ENCODE data around the gene MRNIP.

MRNIP gene

DNA sequence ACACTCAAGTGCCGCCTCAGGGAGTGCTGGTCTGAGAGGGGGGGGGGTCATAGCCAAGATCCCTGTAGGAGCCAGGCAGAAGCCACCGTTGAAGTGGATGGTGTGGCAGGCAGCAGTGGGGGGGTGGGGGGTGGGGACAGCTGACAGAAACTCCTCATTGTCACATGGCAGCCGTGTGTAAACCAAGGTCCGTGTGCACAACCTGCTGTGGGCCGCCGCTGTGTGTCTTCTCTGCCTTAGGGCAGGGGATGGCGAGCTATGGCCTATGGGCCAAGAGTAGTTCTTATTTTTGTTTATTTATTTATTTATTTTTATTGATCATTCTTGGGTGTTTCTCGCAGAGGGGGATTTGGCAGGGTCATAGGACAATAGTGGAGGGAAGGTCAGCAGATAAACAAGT lies 24.5 kb downstream of the MRNIP start:
- TF ChIP-seq, protein P1, sequence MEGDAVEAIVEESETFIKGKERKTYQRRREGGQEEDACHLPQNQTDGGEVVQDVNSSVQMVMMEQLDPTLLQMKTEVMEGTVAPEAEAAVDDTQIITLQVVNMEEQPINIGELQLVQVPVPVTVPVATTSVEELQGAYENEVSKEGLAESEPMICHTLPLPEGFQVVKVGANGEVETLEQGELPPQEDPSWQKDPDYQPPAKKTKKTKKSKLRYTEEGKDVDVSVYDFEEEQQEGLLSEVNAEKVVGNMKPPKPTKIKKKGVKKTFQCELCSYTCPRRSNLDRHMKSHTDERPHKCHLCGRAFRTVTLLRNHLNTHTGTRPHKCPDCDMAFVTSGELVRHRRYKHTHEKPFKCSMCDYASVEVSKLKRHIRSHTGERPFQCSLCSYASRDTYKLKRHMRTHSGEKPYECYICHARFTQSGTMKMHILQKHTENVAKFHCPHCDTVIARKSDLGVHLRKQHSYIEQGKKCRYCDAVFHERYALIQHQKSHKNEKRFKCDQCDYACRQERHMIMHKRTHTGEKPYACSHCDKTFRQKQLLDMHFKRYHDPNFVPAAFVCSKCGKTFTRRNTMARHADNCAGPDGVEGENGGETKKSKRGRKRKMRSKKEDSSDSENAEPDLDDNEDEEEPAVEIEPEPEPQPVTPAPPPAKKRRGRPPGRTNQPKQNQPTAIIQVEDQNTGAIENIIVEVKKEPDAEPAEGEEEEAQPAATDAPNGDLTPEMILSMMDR (conservative IDR thresholded peaks at IDR 0.05), result no peak
- no peak overlapping the region for H3K27ac ChIP-seq

DNA sequence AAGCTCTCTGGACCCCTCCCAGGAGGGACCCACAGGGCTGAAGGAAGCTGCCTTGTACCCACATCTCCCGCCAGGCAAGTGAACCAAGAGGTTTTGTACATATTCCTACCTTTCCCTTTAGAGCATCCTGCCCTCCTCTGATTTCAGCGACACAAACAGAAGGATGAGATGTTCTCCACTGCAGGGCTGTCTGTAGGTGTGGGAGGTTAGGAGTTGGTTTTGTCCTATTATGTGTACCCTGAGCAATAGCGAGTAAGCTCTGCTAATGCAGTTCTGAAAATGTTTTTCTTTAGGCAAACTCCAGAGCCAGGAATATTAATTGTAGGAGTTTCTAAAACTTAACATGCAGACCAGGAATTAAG lies 24.9 kb downstream of the MRNIP start:
- TF ChIP-seq, protein P1 (conservative IDR thresholded peaks at IDR 0.05), result no peak
- H3K27ac ChIP-seq, result no peak overlapping the region

DNA sequence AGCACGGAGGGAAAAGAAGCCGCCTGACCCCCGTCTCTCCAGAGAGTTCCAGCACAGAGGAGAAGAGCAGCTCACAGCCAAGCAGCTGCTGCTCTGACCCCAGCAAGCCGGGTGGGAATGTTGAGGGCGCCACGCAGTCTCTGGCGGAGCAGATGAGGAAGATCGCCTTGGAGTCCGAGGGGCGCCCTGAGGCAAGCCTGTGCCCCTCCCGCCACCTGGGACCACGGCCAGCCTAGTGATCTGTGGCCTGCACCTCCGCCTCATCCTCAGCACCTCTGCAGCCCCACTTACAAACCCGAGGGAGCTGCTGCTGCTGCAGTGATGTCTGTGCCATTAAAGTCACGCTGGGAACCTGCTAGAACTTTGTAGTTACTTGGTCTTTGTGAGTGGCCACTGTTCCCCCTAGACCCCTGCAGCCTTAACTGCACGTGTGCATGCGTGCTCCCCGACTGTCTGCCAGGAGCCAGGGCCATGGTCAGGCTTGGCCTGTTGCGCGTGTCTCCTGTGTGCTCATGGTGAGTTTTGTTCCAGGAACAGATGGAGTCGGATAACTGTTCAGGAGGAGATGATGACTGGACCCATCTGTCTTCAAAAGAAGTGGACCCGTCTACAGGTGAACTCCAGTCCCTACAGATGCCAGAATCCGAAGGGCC lies 25.4 kb downstream of the MRNIP start:
- TF ChIP-seq, protein P1 (conservative IDR thresholded peaks at IDR 0.05), result no peak
- no peak overlapping the region for H3K27ac ChIP-seq

DNA sequence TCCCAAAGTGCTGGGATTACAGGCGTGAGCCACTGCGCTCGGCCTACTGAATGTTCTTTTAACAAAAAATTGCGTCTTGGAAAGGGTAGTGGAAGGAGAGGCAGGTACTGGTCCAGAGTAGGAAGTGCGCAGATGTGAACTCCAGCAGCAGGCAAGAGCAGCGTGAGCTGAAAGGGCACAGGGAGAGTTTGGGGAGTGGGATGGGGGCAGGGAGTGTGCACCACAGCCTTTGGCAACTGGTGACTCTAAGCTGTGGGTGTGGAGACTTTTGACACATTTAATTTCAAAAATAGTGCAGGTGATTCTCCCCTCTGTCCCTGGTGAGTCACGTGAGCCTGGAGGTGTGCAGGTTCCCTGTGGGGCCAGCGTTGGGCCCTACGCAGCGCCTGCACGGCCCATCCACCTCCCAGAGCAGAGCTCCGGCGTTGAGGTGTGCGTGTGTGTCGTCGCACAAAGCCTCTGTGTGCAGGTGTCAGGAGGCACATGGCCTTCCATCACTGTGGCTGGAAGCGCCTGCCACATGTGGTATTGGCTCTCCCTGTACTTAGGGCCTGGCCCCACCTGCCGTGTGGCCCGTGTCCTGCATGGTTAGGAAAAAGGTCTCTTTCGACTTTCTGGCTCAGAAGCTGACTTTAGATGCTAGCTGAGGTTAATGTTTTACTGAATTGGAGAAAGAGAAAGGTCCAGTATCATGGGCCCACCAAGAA lies 26.4 kb downstream of the MRNIP start:
- TF ChIP-seq, protein P1 (conservative IDR thresholded peaks at IDR 0.05), result no peak
- no peak overlapping the region for H3K27ac ChIP-seq

- no peak overlapping the region for H3K27ac ChIP-seq
- TF ChIP-seq, protein P1 (conservative IDR thresholded peaks at IDR 0.05), result no peak
Measured at GRCh38 chr5:179830818-179831468, 27.7 kb downstream of the MRNIP start.

DNA sequence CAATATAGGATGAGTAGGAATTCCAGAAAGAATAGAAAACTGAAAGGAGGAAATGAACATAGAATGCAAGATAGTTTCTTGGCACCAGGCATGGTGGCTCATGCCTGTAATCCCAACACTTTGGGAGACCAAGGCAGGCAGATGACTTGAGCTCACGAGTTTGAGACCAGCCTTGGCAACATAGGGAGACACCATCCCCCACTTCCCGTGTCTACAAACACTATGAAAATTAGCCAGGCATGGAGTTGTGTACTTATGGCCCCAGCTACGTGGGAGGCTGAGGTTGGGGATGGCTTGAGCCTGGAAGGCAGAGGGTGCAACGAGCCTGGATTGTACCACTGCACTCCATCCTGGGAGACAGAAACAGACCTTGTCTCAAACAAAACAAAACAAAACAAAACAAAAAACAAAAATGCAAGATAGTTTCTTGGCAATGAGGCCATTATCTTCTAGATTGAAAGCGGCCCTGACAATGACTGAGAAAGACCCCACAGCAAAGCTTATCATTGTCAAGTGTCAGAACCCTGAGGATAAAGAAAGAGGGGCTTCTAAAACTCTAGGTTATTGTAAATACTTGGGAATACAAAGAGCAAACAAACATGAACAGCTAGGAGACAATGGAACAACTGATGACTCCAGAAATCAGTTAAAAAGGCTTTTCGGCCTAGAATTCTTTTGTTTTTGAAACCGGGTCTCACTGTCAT lies 28.7 kb downstream of the MRNIP start:
- TF ChIP-seq, protein P1 (conservative IDR thresholded peaks at IDR 0.05), result no peak
- no peak overlapping the region for H3K27ac ChIP-seq
